CD4-positive, alpha-beta T cell treated with Interferon gamma for 1 hour (primary cell): Measurements from ENCODE around the gene TMEM117.
"Not testable (repeated sequence)": the region's sequence is repeated elsewhere in the genome, so short reads cannot be mapped to it uniquely, and the experiment has no call there.

Experiments
- DNase-seq: peaks from one replicate; pipeline ENCODE4 v3.0.0-alpha.2; 2020

The TMEM117 gene

DNA sequence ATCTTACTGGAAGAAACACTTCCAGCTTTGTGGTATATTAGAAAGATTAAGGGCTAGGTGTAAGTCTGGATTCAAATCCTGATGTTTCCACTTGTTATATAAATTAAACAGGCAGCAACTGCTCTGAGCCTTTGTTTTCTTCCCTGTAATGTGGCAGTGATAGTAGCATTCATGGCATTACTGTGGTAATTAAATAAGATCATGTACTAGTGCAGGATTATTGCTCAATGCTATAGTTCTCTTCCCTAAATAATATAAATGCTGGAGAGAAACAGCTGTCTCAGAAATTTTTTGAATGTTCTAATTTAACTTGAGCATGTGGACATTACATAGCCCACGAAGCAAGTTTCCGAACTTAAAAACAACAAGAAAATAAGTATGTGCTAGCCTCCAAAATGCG lies 5.4 kb downstream of the TMEM117 start:
- DNase-seq: no peak

DNA sequence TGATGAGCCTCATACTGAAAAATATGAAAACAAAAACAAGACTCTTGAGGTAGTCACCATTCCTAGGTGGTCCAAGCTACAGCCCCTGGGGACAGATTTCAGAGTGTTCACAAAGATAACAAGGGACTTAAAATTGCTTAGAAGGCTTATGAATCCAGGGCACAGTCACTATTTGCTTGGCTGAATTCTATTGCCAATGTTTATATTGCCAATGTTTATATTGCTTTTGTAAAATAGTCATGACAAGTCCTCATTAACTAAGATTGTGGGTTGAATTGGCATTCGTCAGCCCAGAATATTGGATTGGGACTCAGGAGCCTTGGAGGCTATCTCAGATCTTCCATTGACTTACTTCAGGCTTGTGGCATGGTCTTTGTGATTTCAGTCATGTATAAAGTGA lies 6.4 kb downstream of the TMEM117 start:
- DNase-seq: no peak

DNA sequence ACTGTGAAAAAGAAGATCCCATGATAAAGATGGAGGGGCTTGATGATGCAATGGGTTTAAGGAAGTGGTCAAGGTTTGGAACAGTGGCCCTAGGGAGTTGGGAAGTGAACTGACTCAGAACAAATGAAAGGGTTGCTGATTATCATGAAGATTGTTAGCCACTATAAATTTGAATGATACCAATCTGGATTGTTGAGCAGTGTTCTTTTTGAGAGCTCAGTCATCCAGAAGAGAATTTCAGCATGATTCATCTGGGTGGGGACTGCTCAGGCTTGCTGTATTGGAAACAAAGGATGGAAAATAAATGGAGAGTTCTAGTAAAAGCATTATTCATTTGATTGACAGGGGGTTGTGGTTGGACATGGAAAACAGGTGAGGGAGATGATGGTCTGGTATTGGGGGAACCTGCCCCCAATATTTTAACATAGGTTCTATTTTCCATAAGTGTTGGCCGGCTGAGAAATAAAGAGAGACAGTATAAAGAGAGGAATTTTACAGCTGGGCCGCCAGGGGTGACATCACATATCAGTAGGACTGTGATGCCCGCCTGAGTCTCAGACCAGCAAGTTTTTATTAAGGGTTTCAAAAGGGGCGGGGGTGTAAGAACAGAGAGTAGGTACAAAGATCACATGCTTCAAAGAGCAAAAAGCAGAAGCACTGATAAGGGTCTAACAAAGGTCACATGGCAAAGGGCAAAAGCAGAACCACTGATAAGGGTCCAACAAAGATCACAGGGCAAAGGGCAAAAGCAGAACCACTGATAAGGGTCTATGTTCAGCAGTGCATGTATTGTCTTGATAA lies 11.7 kb downstream of the TMEM117 start:
- not testable (repeated sequence) for DNase-seq

DNA sequence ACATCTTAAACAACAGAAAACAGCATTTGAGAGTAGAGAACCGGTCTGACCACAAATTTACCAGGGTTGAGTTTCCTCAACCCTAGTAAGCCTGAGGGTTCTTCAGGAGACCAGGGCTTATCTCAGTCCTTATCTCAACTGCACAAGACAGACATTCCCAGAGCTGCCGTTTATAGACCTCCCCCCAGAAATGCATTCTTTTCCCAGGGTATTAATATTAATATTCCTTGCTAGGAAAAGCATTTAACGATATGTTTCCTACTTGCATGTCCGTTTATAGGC lies 12.3 kb downstream of the TMEM117 start:
- DNase-seq: no peak

DNA sequence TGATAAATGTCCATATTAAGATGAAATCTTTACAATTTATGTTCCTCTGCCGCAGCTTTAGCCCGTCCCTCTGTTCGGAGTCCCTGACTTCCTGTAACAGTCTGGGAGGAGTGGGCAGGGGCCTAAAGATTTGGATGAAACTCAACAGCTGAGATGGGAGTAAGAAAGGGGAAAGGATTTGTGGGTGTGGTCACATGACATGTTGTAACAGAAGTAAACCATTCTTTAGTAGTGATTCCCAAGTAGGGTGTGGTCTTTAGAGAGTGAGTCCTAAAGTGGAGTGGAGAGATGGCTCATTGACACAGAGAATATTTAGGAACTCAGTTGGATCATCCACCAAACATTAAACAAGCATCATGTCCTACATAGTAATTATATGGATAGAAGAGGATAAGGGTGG lies 12.9 kb downstream of the TMEM117 start:
- no peak for DNase-seq

DNA sequence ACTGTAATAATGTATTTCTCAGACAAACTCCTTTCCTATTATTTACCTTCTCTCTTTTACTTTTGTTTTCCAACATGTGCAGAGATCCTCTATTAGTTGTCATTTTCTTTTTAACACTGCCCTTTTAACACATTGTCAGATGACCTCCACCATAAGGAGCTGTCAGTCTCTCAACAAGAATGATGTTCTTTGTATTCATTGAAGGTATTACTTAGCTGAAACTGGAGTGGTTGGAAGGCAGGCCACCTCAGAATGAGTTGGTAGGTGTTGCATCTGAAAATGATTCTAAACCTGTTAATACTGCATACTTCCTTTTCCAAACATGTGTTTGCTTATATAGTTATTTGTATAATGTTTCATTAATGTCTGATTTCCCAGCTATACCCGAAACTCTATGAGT lies 16.9 kb downstream of the TMEM117 start:
- no peak for DNase-seq

DNA sequence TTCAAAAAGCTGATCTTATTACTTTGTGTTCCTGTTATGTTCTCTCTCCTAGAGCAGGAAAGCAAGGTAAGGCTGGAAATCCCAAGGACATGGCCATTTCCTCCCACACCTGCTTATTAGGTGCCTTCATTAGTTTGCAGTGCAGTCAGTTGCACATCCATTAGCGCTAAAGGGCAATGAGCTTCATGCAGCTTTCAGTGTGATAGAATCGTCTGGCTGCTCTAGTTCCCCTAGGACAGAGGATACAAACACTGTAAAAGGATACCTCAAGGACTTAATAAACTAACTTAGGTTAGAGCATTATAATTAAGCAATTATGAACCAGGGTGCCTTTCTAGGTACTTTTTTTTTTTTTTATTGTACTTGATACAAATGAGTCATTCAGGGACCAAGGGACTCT lies 21.1 kb downstream of the TMEM117 start:
- no peak for DNase-seq

DNA sequence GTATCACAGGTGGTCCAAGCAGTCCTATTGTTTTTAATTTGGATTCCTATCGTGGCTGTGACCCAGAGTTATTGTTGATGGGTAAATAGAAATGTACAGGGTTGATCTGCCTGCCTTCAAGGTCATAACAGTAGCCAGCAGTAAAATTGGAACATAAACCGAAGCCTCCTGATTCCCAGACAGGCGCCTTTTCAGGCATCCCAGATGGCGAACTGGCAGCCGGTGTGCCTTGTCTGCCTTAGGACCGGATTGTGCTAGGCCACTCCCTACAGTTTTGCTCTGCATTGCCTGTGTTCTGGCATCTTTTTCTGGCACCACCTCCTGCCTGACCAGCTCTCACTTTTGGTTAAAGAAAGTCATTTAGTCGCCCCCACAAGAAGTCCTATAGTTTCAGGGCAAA lies 22.2 kb downstream of the TMEM117 start:
- DNase-seq: no peak

DNA sequence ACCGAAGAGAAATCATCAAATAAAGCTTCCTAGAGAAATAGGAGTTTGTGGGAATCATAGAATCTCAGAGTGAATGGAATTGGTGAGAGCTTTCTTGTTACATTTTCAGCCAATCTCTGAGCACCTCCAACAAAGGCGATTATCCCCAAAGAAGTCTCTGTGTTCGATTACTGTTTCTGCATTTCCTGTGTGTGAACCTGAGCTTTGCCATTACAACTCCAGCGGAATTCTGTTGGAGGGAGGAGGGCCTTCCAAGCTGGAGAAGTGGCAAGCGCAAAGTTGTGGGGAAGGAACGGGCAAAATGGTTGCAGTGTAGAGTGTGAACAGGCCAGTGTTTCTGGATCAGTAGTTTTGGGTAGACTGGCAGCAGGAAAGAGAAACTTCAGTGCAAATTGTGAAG lies 23.1 kb downstream of the TMEM117 start:
- DNase-seq: no peak

DNA sequence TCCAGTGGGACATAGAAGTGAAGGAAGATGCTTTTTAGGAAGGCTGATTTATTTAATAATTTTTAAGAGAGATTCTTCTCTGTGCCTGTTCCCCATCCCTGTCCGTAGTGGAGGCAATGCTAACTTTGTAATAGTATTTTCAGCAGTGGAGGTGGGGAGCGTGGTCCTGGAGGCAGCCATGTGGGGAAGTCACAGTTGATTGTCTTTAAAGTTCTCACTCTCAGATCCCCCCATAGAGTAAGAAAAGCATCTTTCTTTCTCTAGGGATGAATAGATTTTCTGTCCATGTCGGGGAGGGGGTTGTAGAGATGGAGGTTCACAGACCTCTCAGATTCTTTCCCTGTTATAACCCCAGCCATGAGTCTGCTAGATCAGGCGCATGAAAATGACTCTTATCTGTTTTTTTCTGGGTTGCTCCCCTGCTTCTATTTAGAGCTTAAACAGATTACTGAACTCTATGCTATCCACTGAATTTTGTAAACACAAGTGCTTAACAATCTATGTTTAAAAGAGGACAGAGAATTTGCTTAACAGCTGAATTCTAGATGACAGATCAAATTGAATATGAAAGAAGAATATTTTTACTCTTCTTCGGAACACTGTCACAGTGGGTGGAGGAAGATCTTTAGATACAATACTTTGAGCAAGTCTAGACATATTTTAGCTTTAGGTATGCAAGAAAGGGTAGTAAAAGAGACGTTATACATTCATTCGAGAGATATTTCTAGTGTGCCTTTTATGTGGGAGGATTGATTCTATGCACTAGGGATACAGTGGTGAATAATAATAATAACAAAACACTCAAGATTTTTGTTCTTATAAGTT lies 25.3 kb downstream of the TMEM117 start:
- no peak for DNase-seq

DNA sequence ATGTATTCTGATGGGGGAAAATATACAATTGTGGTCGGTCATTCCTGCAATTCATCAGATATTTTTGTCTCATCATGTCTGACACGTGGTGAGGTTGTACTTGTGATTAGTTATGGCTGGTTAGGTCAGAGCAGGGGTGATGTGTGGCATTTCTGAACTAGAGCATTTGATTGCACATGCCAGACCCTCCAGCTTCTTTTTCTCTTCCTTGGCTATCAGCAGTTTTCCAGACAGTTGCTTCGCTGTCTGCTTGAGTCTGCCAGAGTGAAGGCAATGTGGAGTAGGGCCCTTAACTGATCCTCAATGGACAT lies 25.9 kb downstream of the TMEM117 start:
- no peak for DNase-seq

DNA sequence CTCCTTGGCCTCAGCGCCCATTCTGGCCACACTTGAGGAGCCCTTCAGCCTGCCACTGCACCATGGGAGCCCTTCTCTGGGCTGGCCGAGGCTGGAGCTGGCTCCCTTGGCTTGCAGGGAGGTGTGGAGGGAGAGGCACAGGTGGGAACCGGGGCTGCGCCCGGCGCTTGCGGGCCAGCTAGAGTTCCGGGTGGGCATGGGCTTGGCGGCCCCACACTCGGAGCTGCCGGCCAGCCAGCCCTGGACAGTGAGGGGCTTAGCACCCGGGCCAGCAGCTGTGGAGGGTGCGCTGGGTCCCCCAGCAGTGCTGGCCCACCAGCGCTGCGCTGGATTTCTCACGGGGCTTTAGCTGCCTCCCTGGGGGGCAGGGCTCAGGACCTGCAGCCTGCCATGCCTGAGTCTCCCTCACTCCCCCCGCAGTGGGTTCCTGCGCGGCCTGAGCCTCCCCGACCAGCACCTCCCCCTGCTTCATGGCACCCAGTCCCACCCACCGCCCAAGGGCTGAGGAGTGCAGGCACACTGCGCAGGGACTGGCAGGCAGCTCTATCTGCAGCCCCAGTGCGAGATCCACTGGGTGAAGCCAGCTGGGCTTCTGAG lies 28.0 kb downstream of the TMEM117 start:
- no peak for DNase-seq

DNA sequence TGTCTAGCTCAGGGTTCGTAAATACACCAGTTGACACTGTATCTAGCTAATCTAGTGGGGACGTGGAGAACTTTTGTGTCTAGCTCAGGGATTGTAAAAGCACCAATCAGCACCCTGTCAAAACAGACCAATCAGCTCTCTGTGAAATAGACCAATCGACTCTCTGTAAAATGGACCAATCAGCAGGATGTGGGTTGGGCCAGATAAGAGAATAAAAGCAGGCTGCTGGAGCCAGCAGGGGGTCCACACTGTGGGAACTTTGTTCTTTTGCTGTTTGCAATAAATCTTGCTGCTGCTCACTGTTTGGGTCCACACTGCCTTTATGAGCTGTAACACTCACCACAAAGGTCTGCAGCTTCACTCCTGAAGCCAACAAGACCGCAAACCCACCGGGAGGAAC lies 28.7 kb downstream of the TMEM117 start:
- not testable (repeated sequence) for DNase-seq

DNA sequence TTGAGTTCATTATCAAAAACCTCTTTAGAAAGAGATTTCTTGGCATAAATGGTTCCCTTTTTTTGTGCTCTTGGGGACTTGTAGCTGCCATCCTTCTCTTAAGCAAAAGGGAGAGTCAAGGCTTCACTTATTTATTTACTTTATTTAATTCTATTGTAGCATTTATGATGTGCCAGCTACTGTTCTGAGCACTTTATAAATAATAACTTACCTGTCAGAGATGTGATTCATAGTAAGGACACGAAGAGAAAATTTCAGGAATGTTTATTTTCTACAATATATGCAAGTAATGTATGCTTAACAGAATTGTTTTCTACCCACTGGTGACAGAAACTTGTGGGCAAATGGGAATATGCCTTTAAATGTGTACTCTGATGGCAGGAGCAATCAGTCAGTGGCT lies 33.3 kb downstream of the TMEM117 start:
- no peak for DNase-seq

DNA sequence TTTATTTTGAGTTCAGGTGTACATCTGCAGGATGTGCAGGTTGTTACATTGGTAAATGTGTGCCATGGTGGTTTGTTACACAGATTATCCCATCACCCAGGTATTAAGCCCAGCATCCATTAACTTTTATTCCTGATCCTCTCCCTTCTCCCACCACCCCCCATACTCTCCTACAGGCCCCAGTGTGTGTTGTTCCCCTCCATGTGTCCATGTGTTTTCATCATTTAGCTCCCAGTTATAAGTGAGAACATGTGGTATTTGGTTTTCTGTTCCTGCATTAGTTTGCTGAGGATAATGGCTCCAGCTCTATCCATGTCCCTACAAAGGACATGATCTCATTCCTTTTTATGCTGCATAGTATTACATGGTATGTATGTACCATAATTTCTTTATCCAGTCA lies 33.9 kb downstream of the TMEM117 start:
- DNase-seq: not testable (repeated sequence)

DNA sequence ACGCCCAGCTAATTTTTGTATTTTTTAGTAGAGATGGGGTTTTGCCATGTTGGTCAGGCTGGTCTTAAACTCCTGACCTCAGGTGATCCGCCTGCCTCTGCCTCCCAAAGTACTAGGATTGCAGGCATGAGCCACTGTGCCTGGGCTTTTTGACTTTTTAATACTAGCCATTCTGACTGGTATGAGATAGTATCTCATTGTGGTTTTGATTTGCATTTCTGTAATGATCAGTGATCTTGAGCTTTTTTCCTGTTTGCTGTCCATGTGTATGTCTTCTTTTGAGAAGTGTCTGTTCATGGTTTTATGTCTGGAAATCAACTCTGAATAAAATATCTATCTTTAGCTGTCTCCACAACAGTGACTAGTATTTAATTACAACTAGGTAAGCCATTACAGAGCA lies 35.4 kb downstream of the TMEM117 start:
- DNase-seq: not testable (repeated sequence)

DNA sequence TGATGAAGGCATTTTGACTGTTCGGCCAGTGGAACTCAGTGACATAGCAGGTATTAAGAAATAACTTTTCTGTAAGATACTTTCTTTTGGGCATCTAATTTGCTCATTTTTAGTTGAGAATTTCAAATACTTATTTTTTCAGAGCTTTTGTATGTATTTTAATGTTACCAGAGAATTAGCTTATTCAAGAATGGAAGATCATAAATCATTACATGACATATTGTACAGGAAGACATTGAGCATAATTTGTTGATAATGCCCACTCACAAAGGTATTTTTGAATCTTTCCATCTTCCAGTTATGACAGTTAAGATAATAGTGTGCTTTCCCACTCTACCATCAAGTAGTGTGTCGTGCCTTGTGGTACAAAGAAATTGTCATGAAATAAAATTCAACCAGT lies 36.5 kb downstream of the TMEM117 start:
- DNase-seq: no peak

DNA sequence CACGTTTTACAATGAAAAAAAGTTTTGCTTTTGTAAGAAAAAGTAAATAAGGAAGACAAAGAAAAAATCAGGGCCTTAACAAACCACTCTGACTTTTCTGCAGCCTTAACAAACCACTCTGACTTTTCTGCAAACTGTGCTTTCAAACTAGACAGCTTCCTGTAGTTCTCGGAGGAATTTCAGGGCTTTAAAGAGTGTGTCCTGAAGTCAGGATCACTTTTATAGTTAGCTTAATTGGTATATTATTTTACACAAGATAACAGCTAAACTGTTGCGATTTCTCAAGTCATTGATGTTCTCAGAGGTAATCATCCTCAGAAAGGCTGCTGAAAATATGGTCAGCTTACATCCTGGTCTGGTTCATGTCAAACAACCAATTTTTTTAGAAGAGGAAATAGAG lies 42.2 kb downstream of the TMEM117 start:
- no peak for DNase-seq

DNA sequence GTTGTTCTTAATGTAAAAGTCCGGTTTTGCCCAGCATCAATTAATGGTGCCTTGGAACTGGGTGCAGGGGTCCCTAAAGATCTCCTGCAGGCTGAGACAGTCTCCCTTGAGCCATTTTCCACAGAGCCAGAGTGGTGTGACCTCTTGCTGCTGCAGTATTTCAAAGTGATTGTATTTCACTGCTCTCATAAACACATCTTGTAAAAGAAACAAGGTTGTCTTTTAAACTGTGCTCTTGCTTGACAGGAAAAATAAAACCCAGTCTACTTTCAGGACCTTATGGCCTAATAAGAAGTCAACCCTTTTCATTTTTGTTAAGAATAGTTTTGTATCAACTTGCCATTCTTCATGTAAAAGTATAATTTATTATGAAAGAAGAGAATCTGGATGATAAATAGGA lies 44.7 kb downstream of the TMEM117 start:
- no peak for DNase-seq

DNA sequence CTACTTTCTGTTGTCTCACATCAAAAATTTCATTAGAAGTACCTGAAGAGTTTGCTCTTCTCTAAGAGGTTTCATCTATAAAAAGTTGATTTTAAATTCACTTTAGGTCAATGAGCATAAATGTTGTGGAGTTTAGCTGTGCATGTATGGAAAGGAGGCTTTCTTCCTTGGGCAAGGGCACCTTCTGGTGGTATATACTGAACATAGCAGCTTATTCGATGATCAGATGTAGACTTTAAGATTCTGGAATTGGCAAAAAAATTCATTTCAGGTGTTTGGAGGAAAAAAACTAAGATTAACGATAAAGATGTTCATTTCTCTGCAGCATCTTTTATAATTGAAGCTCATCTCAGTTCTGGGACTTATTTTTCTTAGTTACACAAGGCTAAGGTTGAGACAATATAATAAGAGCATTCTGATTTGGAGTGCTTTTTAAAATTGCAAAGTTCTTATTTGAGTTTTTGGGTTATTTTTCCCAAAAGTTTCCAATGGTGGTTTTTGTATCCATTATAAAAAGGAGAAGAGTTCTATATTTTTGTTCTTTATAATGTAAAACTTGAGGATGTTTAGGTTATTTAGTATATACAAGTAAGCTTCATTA lies 46.8 kb downstream of the TMEM117 start:
- no peak for DNase-seq

DNA sequence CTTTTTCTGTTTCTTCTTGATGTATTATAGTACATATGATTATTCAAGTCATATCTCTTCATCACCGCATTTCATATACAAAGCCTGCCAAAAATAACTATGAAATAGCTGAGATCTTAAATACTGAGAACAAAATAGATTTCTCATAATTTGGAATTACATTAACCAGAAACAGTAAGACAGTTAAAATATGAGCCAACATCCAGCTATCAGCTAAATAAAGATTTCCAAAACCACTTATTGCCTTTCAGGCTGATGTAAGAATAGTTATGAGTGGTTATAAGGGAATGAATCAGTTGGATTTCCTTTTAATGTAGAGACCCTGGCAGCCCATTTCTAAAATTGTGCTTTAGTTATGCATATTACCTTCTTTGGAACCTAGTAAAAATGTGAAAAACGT lies 47.4 kb downstream of the TMEM117 start:
- no peak for DNase-seq

DNA sequence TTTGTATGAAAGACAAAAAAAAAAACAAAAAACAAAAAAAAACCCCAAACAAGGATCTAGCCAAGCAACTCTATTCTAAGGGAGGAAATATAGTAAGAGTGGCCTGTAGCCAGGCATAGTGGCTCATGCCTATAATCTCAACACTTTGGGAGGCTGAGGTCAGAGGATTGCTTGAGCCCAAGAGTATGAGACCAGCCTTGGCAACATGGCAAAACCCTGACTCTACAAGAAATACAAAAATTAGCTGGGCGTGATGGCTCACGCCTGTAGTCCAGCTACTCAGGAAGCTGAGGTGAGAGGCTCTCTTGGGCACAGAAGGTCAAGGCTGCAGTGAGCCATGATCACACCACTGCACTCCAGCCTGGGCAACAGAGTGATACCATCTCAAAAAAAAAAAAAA lies 47.9 kb downstream of the TMEM117 start:
- DNase-seq: no peak

DNA sequence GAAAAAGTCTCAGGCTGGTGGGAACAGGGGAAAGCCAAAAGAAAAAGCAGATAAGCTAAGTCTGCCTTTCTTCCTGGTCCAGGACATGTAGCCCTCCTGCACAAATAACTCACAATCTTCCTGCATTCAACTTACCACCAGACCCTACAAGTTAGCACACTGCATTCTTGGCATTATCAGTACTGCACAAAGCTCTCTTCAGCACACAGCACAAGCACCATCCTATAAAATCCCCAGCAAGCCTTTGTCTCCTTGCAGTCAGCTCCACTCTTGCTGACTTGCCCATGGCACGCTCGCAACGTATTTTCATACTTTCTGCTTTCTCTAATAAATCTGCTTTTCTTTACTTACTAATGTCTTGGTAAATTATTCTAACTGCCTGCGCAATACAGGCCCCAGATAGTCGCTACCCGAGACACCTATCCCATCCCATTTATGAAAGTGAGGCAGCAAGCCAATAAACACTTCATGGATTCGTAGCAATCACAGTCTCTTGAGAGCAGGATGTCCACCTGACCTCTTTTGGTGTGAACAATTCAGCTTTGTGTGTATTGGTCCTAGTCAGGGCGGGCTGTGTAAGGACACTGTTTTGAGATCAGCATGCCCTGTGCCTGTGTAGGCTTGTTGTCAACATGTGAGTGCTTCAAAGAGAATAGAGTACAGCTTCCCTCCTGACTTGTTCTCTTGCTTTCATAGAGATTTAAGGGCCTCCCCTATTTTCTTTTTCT lies 49.0 kb downstream of the TMEM117 start:
- no peak for DNase-seq
